Renal cortex interstitium (tissue), 11 donors: ENCODE results near the gene FMNL2. TPM values are rescaled to one million over a fixed set of nuclear protein-coding genes. Genes with fewer than 3 reads are reported as not detected.

Experiments used
- DNase-seq, 11 donors: peaks; one replicate each; pipeline ENCODE4 v3.0.0-alpha.2; 2013; ENCODE audit warnings: low read depth in 9 of 11, low spot score in 4 of 11; ENCODE audit errors: extremely low read depth in 1 of 11
- polyA plus RNA-seq, 3 donors: library from polyadenylated mRNA; unstranded; fragments of 120-200 nt; gene quantifications; one replicate each; pipeline ENCODE4 v1.2.1, GENCODE V29; 2013; ENCODE audit not compliant: insufficient read length in 3 of 3

Gene FMNL2
- polyA plus RNA-seq, 3 donors = 97.2 to 118 (median 110) TPM

DNA sequence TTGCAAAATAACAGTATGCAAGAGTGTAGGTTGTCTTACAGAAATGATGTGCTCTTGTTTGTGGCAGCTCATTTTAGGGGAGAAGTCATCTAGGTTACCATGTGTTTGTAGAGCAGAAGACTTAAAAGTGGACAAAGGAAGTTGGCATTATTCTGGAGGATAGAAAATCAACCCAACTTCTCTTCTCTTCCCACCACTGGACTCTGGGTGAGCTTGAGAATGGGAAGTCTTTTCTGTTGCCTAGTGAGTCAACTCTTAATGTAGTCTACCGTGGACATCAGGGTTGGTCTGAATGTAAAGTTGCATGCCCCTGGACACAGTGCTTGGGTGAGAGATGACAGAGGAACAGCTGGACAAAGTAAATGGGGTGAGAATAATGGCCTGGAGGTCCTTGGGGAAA is 98.3 kb downstream of the FMNL2 start:
- DNase-seq = no peak

DNA sequence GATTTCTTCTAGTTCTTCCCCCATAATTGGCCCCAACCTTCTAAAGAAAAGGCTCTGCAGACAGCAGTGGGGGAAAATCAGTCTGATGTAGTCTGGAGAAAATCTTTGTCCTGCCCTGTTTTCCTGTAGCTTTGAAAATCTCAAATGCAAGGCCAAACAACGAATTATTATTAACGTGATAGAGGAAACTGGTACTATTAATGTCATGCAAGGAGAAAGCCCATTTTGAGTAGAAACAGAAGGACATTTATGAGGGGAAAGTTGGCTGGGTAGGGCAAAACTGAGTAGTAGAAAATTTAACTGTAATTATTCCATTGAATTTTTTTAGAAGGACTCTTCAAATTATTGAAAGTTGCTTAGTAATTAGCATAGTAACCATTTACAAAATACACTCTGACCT is 98.8 kb downstream of the FMNL2 start:
- DNase-seq = no peak

DNA sequence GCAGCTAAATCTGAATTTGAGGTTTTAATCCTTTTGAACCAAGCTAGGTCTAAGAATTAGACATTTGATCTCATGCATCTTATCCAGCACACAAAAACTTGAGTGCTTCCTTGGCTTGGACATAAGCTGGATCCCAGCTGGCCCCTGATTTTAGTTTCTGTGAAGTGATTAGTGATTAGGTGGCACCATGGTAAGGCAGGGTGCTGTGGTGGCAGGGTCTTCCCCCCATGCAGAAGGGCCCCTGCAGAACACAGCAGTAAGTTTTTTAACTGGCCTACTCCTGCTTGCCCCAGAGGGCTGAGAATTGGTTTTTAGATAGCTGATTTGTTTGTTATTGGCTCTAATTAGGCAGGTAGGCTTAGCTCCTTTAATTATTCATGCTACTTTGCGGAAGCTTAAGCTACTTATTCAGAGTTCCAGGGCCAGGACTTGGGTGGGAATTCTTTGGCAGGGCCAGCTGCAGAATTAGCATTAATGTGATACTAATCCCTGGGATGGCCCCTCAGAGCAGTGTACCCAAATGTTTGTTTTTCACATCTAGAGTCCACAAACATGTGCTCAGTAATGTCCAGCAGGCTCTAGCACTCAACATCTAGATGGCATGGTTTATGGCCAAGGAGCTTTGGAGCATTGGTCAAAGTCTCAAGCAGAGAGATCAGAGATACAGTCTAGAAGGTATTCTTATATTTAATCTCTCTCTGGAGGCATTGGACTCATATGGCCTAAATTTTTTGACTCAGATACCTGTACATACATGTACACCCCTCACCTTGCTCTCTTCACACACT is 99.6 kb downstream of the FMNL2 start:
- no peak for DNase-seq

- DNase-seq = no peak
Observed at GRCh38 chr2:152436148-152436547, 101.2 kb downstream of the FMNL2 start.

- no peak for DNase-seq
Observed at GRCh38 chr2:152437276-152438108, 102.5 kb downstream of the FMNL2 start.

- DNase-seq = no peak
Observed at GRCh38 chr2:152440049-152440448, 105.1 kb downstream of the FMNL2 start.

- DNase-seq = no peak
Observed at GRCh38 chr2:152440460-152440859, 105.5 kb downstream of the FMNL2 start.

GRCh38 chr2:152441961-152442360 is 107.0 kb downstream of the FMNL2 start:
- no peak for DNase-seq

DNA sequence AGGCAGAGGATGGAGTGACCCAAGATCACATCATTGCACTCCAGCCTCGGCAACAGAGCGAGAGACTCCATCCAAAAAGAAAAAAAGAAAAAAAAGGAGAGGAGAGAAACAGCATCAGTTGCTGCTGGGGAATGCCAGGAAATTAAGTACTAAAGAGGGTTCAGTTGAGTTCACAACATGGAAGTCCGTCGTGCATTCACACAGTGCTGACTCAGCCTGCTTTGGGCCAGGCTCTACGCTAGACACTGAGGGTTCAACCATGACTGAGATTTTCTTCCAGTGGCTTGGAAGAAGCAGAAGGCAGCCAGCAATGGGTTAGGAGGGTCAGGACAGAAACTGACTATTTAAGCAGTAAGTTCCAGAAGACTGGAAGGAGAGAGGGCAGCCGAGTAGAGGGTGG is 108.8 kb downstream of the FMNL2 start:
- no peak for DNase-seq

GRCh38 chr2:152444448-152444847 is 109.5 kb downstream of the FMNL2 start:
- DNase-seq = no peak

DNA sequence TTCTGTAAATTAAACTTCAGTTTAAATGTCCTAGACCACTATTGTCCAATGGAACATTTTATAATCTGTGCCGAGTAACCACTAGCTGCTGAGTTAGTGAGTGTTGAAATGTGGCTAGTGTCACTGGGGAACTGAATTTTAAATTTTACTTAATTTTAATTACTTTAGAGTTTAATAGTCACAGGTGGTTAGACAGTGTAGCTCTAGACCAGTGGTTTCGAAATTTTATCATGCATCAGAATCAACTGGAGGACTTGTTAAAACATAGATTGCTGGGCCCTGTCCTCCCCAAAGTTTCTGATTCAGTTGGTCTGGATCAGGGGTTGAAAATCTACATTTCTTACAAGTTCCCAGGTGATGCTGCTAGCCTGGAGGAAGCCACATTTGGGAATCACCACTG is 110.4 kb downstream of the FMNL2 start:
- no peak for DNase-seq

GRCh38 chr2:152445791-152446201 is 110.8 kb downstream of the FMNL2 start:
- no peak for DNase-seq

- DNase-seq = no peak
Observed at GRCh38 chr2:152446213-152446612, 111.2 kb downstream of the FMNL2 start.

DNA sequence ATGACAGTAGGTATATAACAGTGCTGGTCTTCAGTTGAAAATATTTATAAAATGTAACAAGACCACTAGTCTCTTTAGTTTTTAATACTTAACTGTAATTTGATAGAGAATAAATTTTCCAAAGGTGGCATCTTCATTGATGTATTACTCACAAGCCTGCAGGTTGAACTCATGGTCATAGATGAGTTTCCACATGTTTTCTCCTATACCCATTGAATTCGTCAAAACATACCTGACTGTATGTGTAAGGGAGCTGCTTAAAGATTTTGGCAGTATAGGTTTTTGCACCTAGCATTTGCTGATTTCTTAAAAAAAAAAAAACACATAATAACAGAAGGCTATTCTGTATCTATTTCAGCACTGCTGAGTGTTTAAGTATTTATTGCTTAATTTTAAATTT is 112.9 kb downstream of the FMNL2 start:
- DNase-seq = no peak

DNA sequence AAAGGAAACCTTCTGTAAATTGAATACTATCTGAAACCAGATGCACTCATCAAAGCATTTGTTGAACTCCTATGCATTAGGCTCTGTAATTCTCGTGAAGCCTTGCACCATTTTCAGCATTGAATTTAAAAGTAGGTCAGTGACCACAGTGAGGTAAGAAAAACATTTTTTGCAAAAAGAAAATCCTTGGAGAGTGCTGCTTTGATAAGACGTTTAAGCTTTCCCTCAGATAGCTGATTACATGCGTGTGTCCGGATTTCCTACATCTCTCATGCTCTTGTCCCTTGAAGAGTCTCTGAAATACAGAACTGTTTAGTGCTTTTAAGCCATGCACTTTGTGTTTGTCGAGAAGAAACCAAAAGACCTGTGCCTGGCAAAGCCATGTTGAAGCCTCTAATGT is 113.6 kb downstream of the FMNL2 start:
- DNase-seq = no peak

- no peak for DNase-seq
Observed at GRCh38 chr2:152449578-152449977, 114.6 kb downstream of the FMNL2 start.

- DNase-seq = no peak
Observed at GRCh38 chr2:152450176-152450575, 115.2 kb downstream of the FMNL2 start.

DNA sequence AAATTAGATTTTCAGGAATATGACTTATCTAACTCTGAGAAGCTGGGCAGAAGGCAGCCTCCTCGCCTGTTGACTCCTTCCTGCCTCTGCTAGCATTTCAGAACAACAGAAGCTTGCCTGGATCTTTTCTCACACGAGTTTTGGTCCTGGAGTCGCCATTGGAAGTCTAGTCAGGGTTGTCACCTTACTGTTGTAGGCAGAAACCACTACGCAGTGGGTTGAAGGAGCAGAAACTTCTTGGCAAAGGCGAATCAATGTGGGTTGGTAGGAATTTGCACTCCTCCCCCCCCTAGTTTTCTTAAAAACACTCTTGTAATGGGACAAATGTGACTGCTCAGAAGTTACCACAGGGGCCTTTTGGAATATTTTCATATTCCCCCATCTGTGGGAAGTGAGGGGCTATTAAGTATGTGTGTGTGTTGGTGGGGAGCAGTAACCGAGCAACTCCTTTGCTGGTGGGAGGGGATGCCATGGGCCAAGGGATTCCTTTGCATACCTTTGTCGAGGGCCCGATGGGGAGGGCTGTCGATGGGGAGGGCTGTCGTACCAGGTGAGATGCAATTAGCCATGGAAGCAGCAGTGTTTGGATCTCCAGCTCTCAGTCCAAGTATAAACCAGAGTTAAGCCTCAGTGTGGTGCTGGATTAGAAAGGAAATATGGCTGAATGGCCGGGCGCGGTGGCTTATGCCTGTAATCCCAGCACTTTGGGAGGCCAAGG is 117.4 kb downstream of the FMNL2 start:
- no peak for DNase-seq

DNA sequence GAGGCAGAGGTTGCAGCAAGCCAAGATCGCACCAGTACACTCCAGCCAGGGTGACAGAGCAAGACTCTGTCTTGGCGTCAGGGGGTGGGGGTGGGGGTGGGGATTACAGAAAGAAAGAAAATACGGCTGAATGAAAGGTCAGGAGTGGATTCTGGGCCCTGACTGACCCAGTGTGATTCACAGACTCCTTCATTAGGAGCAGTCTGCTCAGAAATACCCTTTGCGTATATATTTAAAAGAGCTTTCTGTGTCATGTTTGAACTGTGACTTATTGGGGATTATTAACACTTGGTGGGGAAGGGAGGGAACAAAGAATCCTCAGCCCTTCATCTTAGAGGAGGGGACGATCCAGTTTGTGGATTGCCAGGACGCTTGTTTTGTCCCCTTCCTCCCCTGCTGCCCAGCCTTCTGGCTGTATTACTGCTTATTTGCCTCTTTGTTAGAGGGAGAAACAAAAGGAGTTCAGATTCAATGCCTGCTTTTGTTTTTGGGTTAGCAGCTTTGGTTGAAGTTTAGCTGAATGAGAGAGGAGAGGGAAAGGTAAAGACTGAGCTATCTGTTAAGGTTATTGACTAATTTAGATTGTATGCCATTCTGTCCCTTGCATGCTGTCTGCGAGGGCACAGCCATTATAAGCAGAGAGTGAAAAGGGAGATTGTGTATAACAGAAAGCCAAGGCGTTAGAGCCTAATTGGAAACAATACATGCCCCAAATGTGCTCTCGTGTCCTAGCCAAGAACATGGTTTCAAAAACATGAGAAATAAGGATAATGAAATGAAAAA is 118.3 kb downstream of the FMNL2 start:
- DNase-seq = no peak
